GM18499 (cell line): Measurements from ENCODE around the gene OR51B2.
A peak's percentile ranks its signal among the peaks of the same experiment; 100 is the strongest.
"Not testable (repeated sequence)": the region's sequence is repeated elsewhere in the genome, so short reads cannot be mapped to it uniquely, and the experiment has no call there.

Source experiments
- ATAC-seq: cut with Tn5 transposase; IDR thresholded peaks from one replicate; pipeline ENCODE4 v1.9.1; 2021; ENCODE audit warnings: moderate number of reproducible peaks; ENCODE audit not compliant: insufficient read depth, unreplicated experiment

OR51B2 gene

GRCh38 chr11:5317292-5317691, 6.8 kb downstream of the OR51B2 start:
- ATAC-seq = no peak

DNA sequence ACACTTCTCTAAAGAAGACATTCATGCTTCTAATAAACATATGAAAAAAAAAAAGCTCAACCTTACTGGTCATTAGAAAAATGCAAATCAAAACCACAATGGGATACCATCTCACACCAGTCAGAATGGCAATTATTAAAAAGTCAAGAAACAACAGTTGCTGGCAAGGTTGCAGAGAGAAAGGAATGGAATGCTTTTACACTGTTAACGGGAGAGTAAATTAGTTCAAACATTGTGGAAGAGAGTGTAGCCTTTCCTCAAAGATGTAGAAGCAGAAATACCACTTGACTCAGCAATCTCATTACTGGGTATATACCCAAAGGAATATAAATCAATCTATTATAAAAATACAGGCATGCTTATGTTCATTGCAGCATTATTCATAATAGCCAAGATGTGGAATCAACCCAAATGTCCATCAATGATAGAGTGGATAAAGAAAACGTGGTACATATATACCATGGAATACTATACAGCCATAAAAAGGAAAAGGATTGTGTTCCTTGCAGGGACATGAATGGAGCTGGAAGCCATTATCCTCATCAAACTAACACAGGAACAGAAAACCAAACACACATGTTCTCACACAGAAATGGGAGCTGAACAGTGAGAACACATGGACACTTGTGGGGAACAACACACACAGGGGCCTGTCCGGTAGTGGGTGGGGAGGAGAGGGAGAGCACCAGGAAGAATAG, 10.6 kb downstream of the OR51B2 start:
- ATAC-seq = not testable (repeated sequence)

DNA sequence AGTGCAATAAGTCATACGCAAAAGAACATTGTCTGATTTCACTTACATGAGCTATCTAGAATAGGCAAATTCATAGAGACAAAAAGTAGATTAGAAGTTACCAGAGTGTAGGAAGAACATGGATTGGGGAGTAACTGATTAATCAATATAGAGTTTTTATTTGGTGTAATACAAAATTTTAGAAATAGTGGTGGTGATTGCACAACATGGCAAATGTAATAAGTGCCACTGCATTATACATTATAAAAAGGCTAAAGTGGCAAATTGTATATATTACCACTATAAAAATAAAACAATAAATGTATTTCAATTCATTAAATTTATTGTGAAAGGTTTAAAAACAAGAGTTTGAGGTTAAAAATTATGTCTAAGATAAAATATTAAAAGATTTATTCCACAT, 13.7 kb downstream of the OR51B2 start:
- ATAC-seq = no peak

GRCh38 chr11:5307256-5308019, 16.7 kb downstream of the OR51B2 start:
- ATAC-seq = no peak

- no peak for ATAC-seq
Observed at GRCh38 chr11:5304046-5304445, 20.1 kb downstream of the OR51B2 start.

DNA sequence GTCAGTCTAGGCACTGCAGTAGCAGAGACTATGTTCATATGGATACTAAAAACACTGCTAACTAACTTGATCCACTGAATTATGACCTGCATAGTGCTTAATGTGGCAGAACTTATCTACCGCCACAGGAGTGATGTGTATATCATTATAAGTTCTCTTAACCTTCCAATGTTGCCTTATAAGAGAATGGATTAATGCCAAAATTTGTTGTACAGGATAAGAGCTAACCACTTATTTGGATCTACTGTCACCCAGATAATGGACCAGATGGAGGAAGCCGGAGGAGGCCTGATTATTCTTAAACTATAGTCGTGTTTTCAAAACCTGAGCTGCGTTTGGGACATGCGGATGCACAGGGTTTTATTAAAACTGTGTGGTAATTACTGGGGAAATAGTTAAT, 20.5 kb downstream of the OR51B2 start:
- ATAC-seq = no peak

DNA sequence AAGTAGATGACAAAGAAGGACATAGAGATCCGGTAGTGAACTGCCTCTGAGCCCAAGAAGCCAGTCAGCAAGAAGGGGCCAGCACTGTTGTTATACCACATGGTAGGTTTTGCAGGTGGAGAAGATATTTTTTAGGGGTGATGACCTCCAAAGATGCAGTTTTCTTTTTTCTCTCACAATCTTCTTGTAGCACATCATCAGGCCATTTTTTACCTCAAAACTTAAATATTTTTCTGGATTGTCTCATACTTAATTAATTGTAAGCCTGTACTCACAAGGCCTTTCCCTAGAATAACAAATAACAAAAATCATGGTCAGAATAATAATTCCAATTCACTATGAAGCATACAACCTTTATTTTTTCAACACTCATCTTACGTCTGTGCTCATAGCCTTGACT, 22.3 kb downstream of the OR51B2 start, which contains the start of gene OR51B4:
OR51B4 (minus strand) TSS at position 101 of the 400 bp plus-strand sequence; CDS start at position 101, 0 bp downstream.
- no peak for ATAC-seq

DNA sequence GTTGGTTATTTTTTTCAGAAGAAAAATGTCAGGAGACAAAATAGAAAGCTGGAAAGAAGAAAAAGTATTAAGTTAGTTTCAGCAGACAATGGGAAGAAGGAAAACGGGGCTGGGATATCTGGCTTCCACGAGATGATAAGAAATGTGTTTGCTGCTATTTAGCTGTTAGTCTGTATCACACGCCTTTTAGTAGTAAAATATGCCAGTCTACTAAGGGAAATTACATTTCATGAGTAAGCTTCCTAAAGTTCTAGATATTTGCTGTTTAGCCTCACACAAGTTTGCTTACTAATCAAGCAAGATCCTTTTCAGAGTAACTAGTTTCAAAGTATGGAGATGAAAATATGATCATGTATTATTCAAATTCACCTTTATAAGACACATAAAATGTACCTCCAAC, 23.8 kb downstream of the OR51B2 start:
- ATAC-seq = no peak

GRCh38 chr11:5298451-5298850, 25.6 kb downstream of the OR51B2 start:
- no peak for ATAC-seq

GRCh38 chr11:5297721-5298323, 26.3 kb downstream of the OR51B2 start:
- ATAC-seq = no peak

DNA sequence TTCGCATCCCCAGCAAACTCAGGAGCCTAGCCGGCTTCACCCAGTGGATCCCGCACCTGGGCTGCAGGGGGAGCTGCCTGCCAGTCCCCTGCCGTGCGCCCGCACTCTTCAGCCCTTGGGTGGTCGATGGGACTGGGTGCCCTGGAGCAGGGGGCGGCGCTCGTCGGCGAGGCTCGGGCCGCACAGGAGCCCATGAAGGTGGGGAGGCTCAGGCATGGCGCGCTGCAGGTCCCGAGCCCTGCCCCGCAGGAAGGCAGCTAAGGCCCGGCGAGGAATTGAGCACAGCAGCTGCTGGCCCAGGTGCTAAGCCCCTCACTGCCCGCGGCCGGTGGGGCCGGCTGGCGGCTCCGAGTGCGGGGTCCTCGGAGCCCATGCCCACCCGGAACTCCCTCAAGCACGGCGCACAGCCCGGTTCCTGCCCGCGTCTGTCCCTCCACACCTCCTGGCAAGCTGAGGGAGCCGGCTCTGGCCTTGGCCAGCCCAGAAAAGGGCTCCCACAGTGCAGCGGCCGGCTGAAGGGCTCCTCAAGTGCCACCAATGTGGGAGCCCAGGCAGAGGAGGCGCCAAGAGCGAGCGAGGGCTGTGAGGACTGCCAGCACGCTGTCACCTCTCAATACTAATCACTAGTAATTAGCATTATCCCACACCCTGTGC, 29.6 kb downstream of the OR51B2 start:
- ATAC-seq = not testable (repeated sequence)

DNA sequence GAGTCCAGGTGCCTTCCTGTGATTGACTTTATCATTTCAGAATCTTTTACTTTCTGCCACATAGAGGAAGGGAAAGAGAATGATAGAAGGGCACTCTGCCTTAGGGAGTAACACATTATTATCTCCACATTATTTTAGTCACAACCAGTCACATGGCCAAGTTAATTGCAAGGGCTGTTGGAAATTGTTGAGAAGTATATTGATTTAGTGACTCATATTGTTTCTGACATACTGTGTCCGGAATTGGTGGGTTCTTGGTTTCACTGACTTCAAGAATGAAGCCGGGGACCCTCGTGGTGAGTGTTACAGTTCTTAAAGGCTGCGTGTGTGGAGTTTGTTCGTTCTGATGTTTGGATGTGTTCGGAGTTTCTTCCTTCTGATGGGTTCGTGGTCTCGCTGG, 31.1 kb downstream of the OR51B2 start:
- ATAC-seq = no peak

GRCh38 chr11:5291207-5291838, 32.8 kb downstream of the OR51B2 start:
- peak; percentile 85 for ATAC-seq

DNA sequence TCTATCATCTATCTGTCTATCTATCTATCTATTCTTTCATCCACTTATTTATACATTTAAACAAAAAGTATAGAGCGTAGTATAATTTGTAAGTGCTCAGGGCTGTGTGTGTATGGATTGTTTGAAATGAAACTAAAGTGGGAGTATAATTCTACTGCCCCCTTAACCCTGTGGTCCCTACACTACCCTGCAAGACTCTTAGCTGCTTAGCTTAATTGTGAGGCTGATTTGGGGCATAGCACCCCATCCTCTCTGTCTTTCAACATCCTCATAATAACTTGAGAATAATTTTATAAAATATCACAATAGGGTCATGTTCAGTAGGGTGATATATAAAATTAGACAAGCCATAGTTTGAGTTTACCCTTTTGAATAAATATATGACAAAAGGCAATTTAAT, 34.0 kb downstream of the OR51B2 start:
- no peak for ATAC-seq

- ATAC-seq = no peak
Observed at GRCh38 chr11:5289696-5290095, 34.4 kb downstream of the OR51B2 start.

- ATAC-seq = no peak
Observed at GRCh38 chr11:5288906-5289550, 35.1 kb downstream of the OR51B2 start.

- no peak for ATAC-seq
Observed at GRCh38 chr11:5288108-5288905, 35.8 kb downstream of the OR51B2 start.

DNA sequence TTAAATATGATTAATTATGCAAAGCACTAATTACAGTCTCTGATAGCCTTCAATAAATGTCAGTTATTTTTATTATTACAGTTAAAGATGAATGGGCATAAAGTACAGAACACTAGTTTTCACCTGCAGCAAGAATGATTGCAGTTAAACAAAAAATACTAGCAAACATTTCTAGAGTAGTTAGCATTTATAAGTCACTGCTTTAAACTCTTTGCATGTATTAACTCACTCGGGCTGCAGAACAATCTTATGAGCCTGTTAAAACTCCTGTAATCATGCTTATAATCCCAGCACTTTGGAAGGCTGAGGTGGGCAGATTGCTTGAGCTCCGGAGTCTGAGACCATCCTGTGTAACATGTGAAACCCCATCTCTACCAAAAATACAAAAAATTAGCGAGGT, 37.2 kb downstream of the OR51B2 start:
- no peak for ATAC-seq

GRCh38 chr11:5286351-5286750, 37.7 kb downstream of the OR51B2 start:
- no peak for ATAC-seq
